Mucosa of descending colon (tissue), 3 donors: ENCODE measurements around the gene PHLDB2. TPM values are rescaled to one million over a fixed set of nuclear protein-coding genes. Genes with fewer than 3 reads are reported as not detected.

ENCODE experiments used
- ATAC-seq: fragments of 200-7000 bp; cut with Tn5 transposase; one replicate; pipeline ENCODE4 v1.9.1; 2020; ENCODE audit warnings: mild to moderate bottlenecking, moderate library complexity
- DNase-seq, 3 donors: peaks; one replicate each; pipeline ENCODE4 v3.0.0-alpha.2; 2020
- H3K36me3 ChIP-seq: fragments of 200-600 bp; one replicate; pipeline ENCODE4 v1.8.0; 2021; ENCODE audit warnings: low read depth, mild to moderate bottlenecking
- H3K4me1 ChIP-seq: fragments of 200-600 bp; one replicate; pipeline ENCODE4 v1.8.0; 2021; ENCODE audit warnings: low read depth, mild to moderate bottlenecking
- H3K4me3 ChIP-seq: fragments of 200-600 bp; one replicate; pipeline ENCODE4 v1.8.0; 2021; ENCODE audit warnings: mild to moderate bottlenecking
- H3K9me3 ChIP-seq: fragments of 200-600 bp; one replicate; pipeline ENCODE4 v1.8.0; 2021; ENCODE audit warnings: mild to moderate bottlenecking
- intact Hi-C, 2 donors: fragments of 100-400 bp; cut with DNase I in 1 of 2; cut with micrococcal nuclease in 1 of 2; formaldehyde crosslinking; loops; one replicate each; pipeline versions ENCODE4 v1.11.0 to v1.11.1; 2022; cut with DNase I, micrococcal nuclease
- total RNA-seq, 3 donors: library from RNA; stranded (reverse); fragmentation: NEBNext Ultra II Directional in 2 of 3; extraction: Animal tissue kit (Norgen Biotek cat#: 25700) in 2 of 3; gene quantifications; one replicate each; pipeline versions ENCODE4 v1.2.1 to v1.2.4, GENCODE V29; 2021 to 2023
- TF ChIP-seq, protein P1 (sequence below): fragments of 200-600 bp; IDR thresholded peaks from one replicate; pipeline ENCODE4 v1.8.0; 2022; ENCODE audit warnings: antibody characterized with exemption, mild to moderate bottlenecking
- donor health status: DM: no; HTN: no; CAD: no; lungs with moderate emphysema.
- donor health status: DM: no; HTN: no; CAD: no.
- donor health status: DM: no; HTN: yes; CAD: no.

Gene PHLDB2
- total RNA-seq, 3 donors from 2014 or later: 9.4 to 90.2 (median 17.7) TPM

DNA sequence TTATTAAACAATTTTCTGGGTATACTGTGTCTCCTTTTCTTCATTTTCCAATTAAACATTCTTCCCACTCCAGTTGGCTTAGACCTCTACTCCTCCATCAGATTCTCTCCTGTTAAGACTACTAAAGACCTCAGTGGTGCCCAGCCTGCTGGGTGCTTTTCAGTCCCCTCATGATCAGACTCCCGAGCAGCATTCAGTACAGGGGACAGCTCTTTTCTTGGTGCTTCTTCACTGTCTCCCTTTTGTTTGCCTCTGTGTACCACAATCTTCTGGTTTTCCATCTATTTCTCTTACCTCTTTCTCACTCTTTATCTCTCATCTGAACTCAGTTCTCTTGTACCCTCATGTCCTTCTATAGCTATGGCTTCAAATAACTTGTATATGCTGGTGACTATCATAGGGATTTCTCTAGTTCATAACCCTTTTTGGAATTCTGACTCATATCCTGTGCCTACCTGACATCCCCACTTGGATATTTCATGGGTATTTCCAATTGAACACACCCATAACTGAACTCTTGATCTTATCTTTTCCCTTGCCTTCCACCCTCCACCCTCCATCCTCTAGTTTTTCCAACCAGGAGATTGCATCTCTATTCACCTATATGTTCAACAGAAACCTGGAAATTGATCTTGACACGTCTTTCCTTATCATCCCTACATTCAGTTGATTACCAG lies 64.2 kb downstream of the PHLDB2 start:
- no peaks in the 10 kb centered on the region for H3K4me1 ChIP-seq
- TF ChIP-seq, protein P1, sequence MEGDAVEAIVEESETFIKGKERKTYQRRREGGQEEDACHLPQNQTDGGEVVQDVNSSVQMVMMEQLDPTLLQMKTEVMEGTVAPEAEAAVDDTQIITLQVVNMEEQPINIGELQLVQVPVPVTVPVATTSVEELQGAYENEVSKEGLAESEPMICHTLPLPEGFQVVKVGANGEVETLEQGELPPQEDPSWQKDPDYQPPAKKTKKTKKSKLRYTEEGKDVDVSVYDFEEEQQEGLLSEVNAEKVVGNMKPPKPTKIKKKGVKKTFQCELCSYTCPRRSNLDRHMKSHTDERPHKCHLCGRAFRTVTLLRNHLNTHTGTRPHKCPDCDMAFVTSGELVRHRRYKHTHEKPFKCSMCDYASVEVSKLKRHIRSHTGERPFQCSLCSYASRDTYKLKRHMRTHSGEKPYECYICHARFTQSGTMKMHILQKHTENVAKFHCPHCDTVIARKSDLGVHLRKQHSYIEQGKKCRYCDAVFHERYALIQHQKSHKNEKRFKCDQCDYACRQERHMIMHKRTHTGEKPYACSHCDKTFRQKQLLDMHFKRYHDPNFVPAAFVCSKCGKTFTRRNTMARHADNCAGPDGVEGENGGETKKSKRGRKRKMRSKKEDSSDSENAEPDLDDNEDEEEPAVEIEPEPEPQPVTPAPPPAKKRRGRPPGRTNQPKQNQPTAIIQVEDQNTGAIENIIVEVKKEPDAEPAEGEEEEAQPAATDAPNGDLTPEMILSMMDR: no peak
- no peak for ATAC-seq
- intact Hi-C loops: no loop called here
- no peaks in the 10 kb centered on the region for H3K36me3 ChIP-seq
- DNase-seq: no peak
- H3K9me3 ChIP-seq: no peaks in the 10 kb centered on the region
- H3K4me3 ChIP-seq: no peak overlapping the region

DNA sequence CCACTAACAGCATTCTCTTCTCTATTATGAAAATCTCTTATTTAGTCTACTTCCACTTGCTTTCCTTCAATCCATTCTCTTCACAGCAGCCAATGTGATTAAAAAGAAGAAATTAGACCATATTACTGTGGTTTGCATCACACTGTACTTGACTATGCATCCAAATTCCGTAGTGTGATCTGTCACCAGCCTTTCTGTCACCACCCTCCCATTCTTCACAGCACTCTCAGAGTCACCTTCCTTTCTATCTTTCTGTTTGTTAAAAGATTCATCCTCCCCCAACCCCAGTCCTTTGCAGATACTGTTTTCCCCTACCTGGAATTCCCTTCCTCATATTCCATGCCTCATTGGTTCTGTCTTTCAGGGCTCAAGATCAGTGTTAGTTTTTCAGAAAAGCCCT lies 64.7 kb downstream of the PHLDB2 start:
- TF ChIP-seq, protein P1: no peak
- H3K4me1 ChIP-seq: no peaks in the 10 kb centered on the region
- intact Hi-C loops: no loop called here
- ATAC-seq (no peak), DNase-seq (no peak)
- no peak overlapping the region for H3K4me3 ChIP-seq
- H3K36me3 ChIP-seq: no peaks in the 10 kb centered on the region
- H3K9me3 ChIP-seq: no peaks in the 10 kb centered on the region

DNA sequence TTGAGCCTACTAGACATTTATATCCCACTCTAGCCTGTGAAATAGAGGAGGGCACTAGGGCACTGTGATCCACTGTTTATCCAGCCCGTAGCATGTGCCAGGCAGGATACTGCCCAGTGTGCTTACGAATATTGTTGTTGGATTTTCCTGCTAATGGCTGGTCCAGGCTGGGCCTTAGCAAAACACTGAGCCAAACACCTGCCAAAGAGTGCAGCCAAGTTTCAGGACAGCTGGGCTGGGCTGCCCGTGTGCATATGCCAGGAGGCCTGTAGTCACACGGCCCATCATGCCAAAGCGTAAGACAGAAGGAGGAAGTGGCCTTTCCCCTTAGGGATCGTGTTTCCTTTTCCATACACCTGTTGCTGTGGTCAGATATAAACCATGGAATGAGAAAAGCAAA lies 65.2 kb downstream of the PHLDB2 start:
- no peaks in the 10 kb centered on the region for H3K4me1 ChIP-seq
- H3K36me3 ChIP-seq: no peaks in the 10 kb centered on the region
- no peaks in the 10 kb centered on the region for H3K9me3 ChIP-seq
- H3K4me3 ChIP-seq: no peak overlapping the region
- ATAC-seq (peak; percentile 97), DNase-seq (peak; percentile 33 to 66 (median 41))
- intact Hi-C loops: no loop called here
- TF ChIP-seq, protein P1: no peak

DNA sequence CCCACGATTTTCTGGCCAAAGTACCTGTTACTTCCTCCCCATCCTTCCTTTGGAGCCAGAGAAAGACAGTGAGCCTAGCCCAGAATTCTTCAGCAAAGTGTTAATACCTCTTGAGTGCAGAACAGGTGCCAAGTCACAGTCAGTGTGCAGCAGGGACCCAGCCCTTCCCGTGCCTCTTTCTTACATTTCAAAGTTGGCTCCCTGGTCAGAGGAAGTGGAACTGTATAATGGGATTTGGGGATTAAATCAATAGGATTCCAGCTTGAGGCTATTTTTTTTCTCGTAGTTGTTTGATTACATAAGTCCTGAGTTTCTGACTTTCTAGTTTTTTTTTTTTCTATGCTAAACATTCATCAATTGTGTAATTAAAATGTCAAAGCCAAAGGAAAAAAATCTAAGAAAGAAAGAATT lies 67.2 kb downstream of the PHLDB2 start:
- Histone ChIP-seq H3K4me1 (no peaks in the 10 kb centered on the region), H3K9me3 (no peaks in the 10 kb centered on the region), H3K36me3 (no peaks in the 10 kb centered on the region), H3K4me3 (no peak overlapping the region)
- TF ChIP-seq, protein P1: no peak
- intact Hi-C loops: no loop called here
- ATAC-seq (no peak), DNase-seq (no peak)

DNA sequence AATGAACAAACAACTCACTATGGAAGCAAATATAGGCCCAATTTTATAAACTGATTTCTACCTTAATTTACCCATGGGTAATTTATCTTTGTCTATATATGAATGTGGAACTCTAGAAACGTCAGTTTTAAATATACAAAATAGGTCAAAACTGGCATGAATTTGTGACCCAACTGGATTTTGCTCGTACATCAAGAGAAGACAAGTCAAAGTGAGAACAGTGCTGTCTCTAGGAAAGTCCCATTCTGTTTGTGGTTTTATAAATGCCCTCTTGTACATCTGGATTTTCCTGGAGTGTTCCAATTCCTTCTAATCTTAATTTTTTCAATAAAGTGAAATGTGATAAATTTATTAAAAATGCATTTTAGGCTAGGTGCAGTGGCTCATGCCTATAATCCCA lies 69.5 kb downstream of the PHLDB2 start:
- ATAC-seq (no peak), DNase-seq (no peak)
- no peaks in the 10 kb centered on the region for H3K9me3 ChIP-seq
- intact Hi-C loops: no loop called here
- TF ChIP-seq, protein P1: no peak
- H3K4me1 ChIP-seq: no peaks in the 10 kb centered on the region
- no peak overlapping the region for H3K4me3 ChIP-seq
- H3K36me3 ChIP-seq: no peaks in the 10 kb centered on the region

DNA sequence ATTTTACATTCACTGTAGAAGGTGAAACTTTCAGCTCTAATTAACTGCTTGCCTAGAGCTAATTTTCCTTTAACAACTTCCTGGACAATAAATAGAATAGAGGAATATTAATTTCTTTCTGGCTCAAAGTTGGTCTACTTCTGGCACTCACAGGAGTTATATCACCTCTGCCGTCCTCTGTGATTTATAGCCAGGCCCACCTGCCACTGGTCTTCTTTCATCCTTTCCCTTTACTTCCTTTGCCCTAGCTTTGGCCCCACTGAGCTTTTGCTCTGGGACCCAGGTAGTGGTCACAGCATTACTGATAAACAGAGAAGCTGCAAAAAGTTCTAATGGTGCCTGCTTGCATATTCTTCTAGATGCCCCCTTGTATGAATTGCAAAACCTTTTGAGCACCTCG lies 70.4 kb downstream of the PHLDB2 start:
- no peaks in the 10 kb centered on the region for H3K4me1 ChIP-seq
- no peak for ATAC-seq
- DNase-seq: no peak
- intact Hi-C loops: no loop called here
- no peaks in the 10 kb centered on the region for H3K36me3 ChIP-seq
- H3K9me3 ChIP-seq: no peaks in the 10 kb centered on the region
- TF ChIP-seq, protein P1: no peak
- H3K4me3 ChIP-seq: no peak overlapping the region
